Mesenchymal stem cell (in vitro differentiated cells and primary cell): Measurements from ENCODE around the gene SH3RF1.
A peak's percentile ranks its signal among the peaks of the same experiment; 100 is the strongest.

Experiments used
- DNase-seq: peaks from one replicate; pipeline ENCODE4 v3.0.0-alpha.2; 2013
- H2AFZ ChIP-seq: one replicate; pipeline ENCODE4 v1.6.1; 2013; ENCODE audit warnings: low read depth, mild to moderate bottlenecking, control low read depth, inconsistent platforms, low read length, moderate library complexity
- H2AK5ac ChIP-seq: 2 replicates; pipeline ENCODE4 v1.6.1; 2013; ENCODE audit warnings: low read length, moderate library complexity, mild to moderate bottlenecking, inconsistent platforms; ENCODE audit not compliant: severe bottlenecking
- H2BK120ac ChIP-seq: one replicate; pipeline ENCODE4 v1.6.1; 2013; ENCODE audit warnings: low read depth, mild to moderate bottlenecking, inconsistent platforms, low read length, moderate library complexity
- H2BK12ac ChIP-seq, 2 experiments: one replicate each; pipeline ENCODE4 v1.6.1; 2013; ENCODE audit warnings: inconsistent platforms in 2 of 2, low read length in 2 of 2, mild to moderate bottlenecking in 2 of 2, moderate library complexity in 2 of 2, control low read depth in 1 of 2
- H2BK15ac ChIP-seq: one replicate; pipeline ENCODE4 v1.6.1; 2013; ENCODE audit warnings: mild to moderate bottlenecking, low read depth, inconsistent platforms; ENCODE audit not compliant: poor library complexity, severe bottlenecking
- H2BK5ac ChIP-seq: 2 replicates; pipeline ENCODE4 v1.6.1; 2013; ENCODE audit warnings: low read depth, mild to moderate bottlenecking, low read length, control low read depth, inconsistent platforms; ENCODE audit not compliant: poor library complexity, severe bottlenecking
- H3K14ac ChIP-seq, 2 experiments: one replicate each; pipeline ENCODE4 v1.6.1; 2013; ENCODE audit warnings: inconsistent platforms in 2 of 2, low read length in 2 of 2, control low read depth in 1 of 2, mild to moderate bottlenecking in 1 of 2, moderate library complexity in 1 of 2
- H3K18ac ChIP-seq, 2 experiments: one replicate each; pipeline ENCODE4 v1.6.1; 2013; ENCODE audit warnings: inconsistent platforms in 2 of 2, low read length in 2 of 2, control low read depth in 1 of 2, low read depth in 1 of 2, mild to moderate bottlenecking in 1 of 2
- H3K23ac ChIP-seq, 2 experiments: one replicate each; pipeline ENCODE4 v1.6.1; 2013; ENCODE audit warnings: inconsistent platforms in 2 of 2, low read length in 2 of 2, mild to moderate bottlenecking in 2 of 2, moderate library complexity in 2 of 2, control low read depth in 1 of 2
- H3K27ac ChIP-seq: 2 replicates; pipeline ENCODE4 v1.5.1; 2013; ENCODE audit warnings: mild to moderate bottlenecking, moderate library complexity, low read length, control low read depth, inconsistent platforms; ENCODE audit not compliant: poor library complexity, severe bottlenecking
- H3K27me3 ChIP-seq, 2 experiments: 2 replicates each; pipeline versions ENCODE4 v1.6.1 to v1.7.0; 2013; ENCODE audit warnings: low read length in 2 of 2, mild to moderate bottlenecking in 2 of 2, moderate library complexity in 2 of 2, control low read depth in 1 of 2, inconsistent platforms in 1 of 2; ENCODE audit not compliant: control insufficient read depth in 1 of 2, insufficient read depth in 1 of 2
- H3K36me3 ChIP-seq, 2 experiments: 2 replicates each; pipeline versions ENCODE4 v1.6.1 to v1.7.0; 2013; ENCODE audit warnings: low read length in 2 of 2, control low read depth in 1 of 2, inconsistent platforms in 1 of 2, low read depth in 1 of 2, mild to moderate bottlenecking in 1 of 2; ENCODE audit not compliant: insufficient read depth in 2 of 2, control insufficient read depth in 1 of 2
- H3K4ac ChIP-seq, 2 experiments: one replicate each; pipeline ENCODE4 v1.6.1; 2013; ENCODE audit warnings: inconsistent platforms in 2 of 2, low read length in 2 of 2, mild to moderate bottlenecking in 2 of 2, moderate library complexity in 2 of 2, control low read depth in 1 of 2, low read depth in 1 of 2
- H3K4me1 ChIP-seq: 2 replicates; pipeline ENCODE4 v1.6.1; 2013; ENCODE audit warnings: low read depth, low read length, control low read depth; ENCODE audit not compliant: control insufficient read depth, insufficient read depth
- H3K4me2 ChIP-seq: 2 replicates; pipeline ENCODE4 v1.6.1; 2013; ENCODE audit warnings: low read length, mild to moderate bottlenecking, inconsistent platforms; ENCODE audit not compliant: poor library complexity, severe bottlenecking
- H3K4me3 ChIP-seq, 2 experiments: 2 replicates each; pipeline versions ENCODE4 v1.5.1 to v1.7.0; 2013; ENCODE audit warnings: low read length in 2 of 2, mild to moderate bottlenecking in 2 of 2, control low read depth in 1 of 2, low read depth in 1 of 2; ENCODE audit not compliant: insufficient read depth in 1 of 2
- H3K79me1 ChIP-seq: replicated peaks from 2 replicates; pipeline ENCODE4 v1.6.1; 2013; ENCODE audit warnings: mild to moderate bottlenecking, control low read depth, low read length, inconsistent platforms; ENCODE audit not compliant: poor library complexity, severe bottlenecking
- H3K9ac ChIP-seq: 2 replicates; pipeline ENCODE4 v1.7.0; 2013; ENCODE audit warnings: mild to moderate bottlenecking, low read length, moderate library complexity
- H3K9me3 ChIP-seq: 2 replicates; pipeline ENCODE4 v1.7.0; 2013; ENCODE audit warnings: mild to moderate bottlenecking, low read length; ENCODE audit not compliant: control insufficient read depth
- H4K8ac ChIP-seq: one replicate; pipeline ENCODE4 v1.6.1; 2013; ENCODE audit warnings: inconsistent platforms, mild to moderate bottlenecking, low read length, moderate library complexity
- H4K91ac ChIP-seq: one replicate; pipeline ENCODE4 v1.6.1; 2013; ENCODE audit warnings: mild to moderate bottlenecking, low read length, inconsistent platforms
- WGBS: methylation state at CpG from one replicate; pipeline ENCODE4 v1.1.7; 2013; ENCODE audit warnings: mixed read lengths; 5-methylcytosine and 5-hydroxymethylcytosine counted together

SH3RF1 gene

DNA sequence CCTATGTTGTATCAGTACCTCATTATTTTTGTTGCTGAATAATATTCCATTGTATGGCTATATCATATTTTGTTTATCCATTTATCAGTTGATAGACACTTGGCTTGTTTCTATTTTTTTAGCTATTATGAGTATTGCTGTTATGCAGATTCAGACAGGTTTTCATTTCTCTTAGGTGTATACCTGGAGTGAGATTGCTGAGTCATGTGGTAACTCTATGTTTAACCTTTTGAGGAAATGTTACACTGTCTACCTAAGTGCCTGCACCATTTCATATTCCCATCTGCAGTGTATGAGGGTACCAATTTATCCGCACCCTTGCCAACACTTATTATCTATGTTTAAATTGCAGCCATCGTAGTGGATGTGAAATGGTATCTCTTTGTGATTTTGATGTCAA lies 43.0 kb upstream of the SH3RF1 start:
- Histone ChIP-seq H3K9ac (no peak overlapping the region), H3K14ac (no peak overlapping the region), H3K79me1 (no peaks in the 10 kb centered on the region), H2BK120ac (no peak overlapping the region), H4K91ac (no peak overlapping the region), H3K4ac (no peak overlapping the region), H3K18ac (no peak overlapping the region), H3K23ac (no peak overlapping the region), H3K27ac (no peak overlapping the region), H3K36me3 (no peaks in the 10 kb centered on the region), H2BK12ac (no peak overlapping the region), H2AFZ (no peak overlapping the region), H2BK15ac (no peak overlapping the region), H3K4me2 (no peak overlapping the region), H3K4me1 (peaks cover 5% of the 10 kb centered on the region), H3K27me3 (no peaks in the 10 kb centered on the region), H2AK5ac (no peak overlapping the region), H3K9me3 (no peaks in the 10 kb centered on the region), H2BK5ac (no peak overlapping the region), H4K8ac (no peak overlapping the region), H3K4me3 (no peak overlapping the region)
- DNase-seq, result no peak
- 100% methylated on average over 1 of the region's 2 CpGs for WGBS

DNA sequence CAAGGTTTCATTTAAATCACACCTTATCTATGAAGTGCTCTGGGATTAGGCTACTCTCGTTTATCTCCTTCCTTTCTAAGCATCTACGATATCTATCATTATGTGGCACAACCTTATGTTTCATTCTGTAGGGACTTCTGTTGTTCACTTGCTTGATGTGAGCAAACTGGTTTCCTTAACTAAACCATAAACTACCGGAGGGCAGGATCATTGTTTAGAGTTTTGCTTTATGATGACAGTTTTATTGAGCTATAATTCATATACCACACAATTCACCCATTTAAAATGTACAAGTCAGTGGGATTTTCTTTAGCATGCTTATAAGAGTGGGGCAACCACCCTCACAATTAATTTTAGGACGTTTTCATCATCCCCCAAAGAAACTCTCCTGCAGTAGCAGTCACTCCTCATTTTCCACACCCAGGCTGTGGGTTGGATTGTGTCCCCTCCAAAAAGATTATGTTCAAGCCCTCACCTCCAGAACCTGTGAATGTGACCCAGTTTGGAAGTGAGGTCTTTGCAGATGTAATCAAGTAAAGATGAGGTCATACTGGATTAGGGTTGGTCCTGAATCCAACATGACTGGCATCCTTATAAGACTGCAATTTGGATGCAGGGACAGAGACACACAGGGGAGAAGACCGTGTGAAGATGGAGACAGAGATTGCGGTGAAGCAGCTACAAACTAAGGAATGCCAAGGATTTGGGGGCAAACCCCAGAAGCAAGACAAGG lies 42.1 kb upstream of the SH3RF1 start:
- H3K4ac ChIP-seq, result no peak overlapping the region
- H3K36me3 ChIP-seq, result no peaks in the 10 kb centered on the region
- H3K4me2 ChIP-seq, result no peak overlapping the region
- H3K14ac ChIP-seq, result no peak overlapping the region
- H4K91ac ChIP-seq, result no peak overlapping the region
- H3K4me3 ChIP-seq, result no peak overlapping the region
- H4K8ac ChIP-seq, result peak overlapping the region; percentile 39
- no peak overlapping the region for H2BK5ac ChIP-seq
- H2AFZ ChIP-seq, result no peak overlapping the region
- H2AK5ac ChIP-seq, result no peak overlapping the region
- no peaks in the 10 kb centered on the region for H3K79me1 ChIP-seq
- WGBS, result 61% methylated on average over 5 of the region's 6 CpGs
- no peak overlapping the region for H3K18ac ChIP-seq
- no peak overlapping the region for H3K23ac ChIP-seq
- H2BK15ac ChIP-seq, result no peak overlapping the region
- H3K27me3 ChIP-seq, result no peaks in the 10 kb centered on the region
- no peak overlapping the region for H2BK12ac ChIP-seq
- H2BK120ac ChIP-seq, result no peak overlapping the region
- DNase-seq, result no peak
- H3K4me1 ChIP-seq, result peaks cover 5% of the 10 kb centered on the region
- no peaks in the 10 kb centered on the region for H3K9me3 ChIP-seq
- H3K9ac ChIP-seq, result no peak overlapping the region
- H3K27ac ChIP-seq, result no peak overlapping the region

DNA sequence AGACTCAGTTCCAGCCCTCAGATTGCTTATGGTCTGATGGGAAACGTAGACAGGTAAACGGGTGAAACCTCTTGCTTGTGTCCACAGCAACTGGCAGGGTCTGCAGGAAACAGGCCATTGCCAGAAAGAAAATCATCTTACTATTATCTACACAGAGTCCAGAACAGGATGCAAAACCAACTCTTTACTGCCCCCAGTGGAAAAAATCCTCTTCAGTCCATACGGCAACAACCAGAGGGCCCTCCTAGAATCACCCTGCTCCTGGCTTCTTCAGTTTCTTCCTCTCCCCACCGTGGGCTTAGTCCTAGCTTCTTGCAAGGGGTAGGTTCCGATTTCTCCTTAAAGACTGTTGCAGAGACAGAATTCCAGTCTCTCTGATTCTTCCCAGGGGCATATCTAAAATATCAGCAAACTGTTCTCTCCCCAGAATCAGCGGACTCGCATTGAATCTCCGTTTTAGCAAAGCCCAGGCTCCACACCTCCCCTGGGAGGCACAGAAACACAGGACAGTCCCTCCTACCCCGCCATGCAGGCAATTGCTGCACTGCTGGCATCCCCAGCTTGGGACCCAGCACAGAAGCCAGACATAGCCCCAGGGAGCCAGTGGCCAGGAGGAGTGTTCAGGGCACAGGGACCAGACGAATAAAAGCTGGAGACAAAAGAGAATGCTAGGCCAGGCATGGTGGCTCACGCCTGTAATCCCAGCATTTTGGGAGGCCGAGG lies 41.0 kb upstream of the SH3RF1 start:
- 73% methylated on average over 11 of the region's 12 CpGs for WGBS
- no peaks in the 10 kb centered on the region for H3K9me3 ChIP-seq
- peak; percentile 56 for DNase-seq

DNA sequence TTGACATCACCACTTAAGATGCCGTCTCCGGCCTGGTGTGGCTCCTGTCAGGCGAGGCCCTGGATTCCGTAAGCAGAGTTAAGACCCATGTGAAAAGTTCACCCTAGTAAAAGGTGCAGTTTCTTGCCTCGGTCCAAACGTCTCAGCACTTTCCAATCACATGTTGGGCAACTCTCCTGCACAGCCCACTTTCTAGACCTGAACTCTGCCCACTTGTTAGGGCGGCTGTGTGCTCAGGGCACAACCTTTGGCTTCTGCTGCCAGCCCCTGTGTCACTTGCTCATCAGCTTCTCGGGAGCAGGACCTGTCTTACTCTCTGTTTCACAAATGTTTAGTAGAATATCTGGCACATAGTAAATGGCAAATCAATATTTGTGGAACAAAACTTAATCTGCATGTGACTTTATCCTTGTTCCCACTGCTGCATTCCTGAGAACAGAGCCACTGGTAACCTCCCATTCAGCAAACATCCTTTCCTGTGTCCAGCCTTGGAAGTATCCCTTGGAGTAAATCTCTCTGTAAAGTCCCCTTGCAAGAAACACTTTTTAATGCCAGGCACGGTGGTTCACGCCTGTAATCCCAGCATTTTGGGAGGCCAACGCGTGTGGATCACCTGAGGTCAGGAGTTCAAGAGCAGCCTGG lies 38.7 kb upstream of the SH3RF1 start:
- Histone ChIP-seq H2BK12ac (no peak overlapping the region), H3K4ac (no peak overlapping the region), H3K4me3 (no peak overlapping the region), H2BK15ac (no peak overlapping the region), H3K36me3 (no peaks in the 10 kb centered on the region), H3K9me3 (no peaks in the 10 kb centered on the region), H3K23ac (no peak overlapping the region), H3K27ac (no peak overlapping the region), H3K27me3 (no peaks in the 10 kb centered on the region), H3K9ac (no peak overlapping the region), H3K18ac (no peak overlapping the region), H3K79me1 (no peaks in the 10 kb centered on the region), H3K4me2 (no peak overlapping the region), H4K91ac (no peak overlapping the region), H2BK120ac (no peak overlapping the region), H3K4me1 (no peaks in the 10 kb centered on the region), H2BK5ac (no peak overlapping the region), H3K14ac (no peak overlapping the region), H4K8ac (no peak overlapping the region), H2AFZ (no peak overlapping the region), H2AK5ac (no peak overlapping the region)
- DNase-seq, result no peak
- WGBS, result 94% methylated on average over 11 of the region's 12 CpGs

More for the DNA sequence above, 41.0 kb upstream of the SH3RF1 start:
- Histone ChIP-seq H2BK12ac (peak overlapping the region in 1 of 2 experiments; percentile 0), H3K27me3 (no peaks in the 10 kb centered on the region), H3K4ac (no peak overlapping the region), H3K4me2 (no peak overlapping the region), H4K91ac (no peak overlapping the region), H2AK5ac (peak overlapping the region; percentile 3), H3K14ac (no peak overlapping the region), H2AFZ (no peak overlapping the region), H3K4me1 (peaks cover 5% of the 10 kb centered on the region), H3K4me3 (no peak overlapping the region), H4K8ac (no peak overlapping the region), H3K9ac (no peak overlapping the region), H2BK5ac (no peak overlapping the region), H3K36me3 (no peaks in the 10 kb centered on the region), H2BK120ac (no peak overlapping the region), H3K27ac (no peak overlapping the region), H3K18ac (peak overlapping the region in 1 of 2 experiments; percentile 5), H3K79me1 (no peaks in the 10 kb centered on the region), H3K23ac (no peak overlapping the region), H2BK15ac (no peak overlapping the region)
